Right cardiac atrium (tissue), 5 donors: ENCODE data around the gene KMO. TPM values are rescaled to one million over a fixed set of nuclear protein-coding genes. Genes with fewer than 3 reads are reported as not detected.

Experiments used
- ATAC-seq, 2 donors: fragments of 200-7000 bp; cut with Tn5 transposase; one replicate each; pipeline versions ENCODE4 v1.8.0 to v1.9.1; 2020; ENCODE audit warnings: moderate library complexity in 2 of 2, mild to moderate bottlenecking in 1 of 2
- DNase-seq, 3 donors: peaks; one replicate each; pipeline ENCODE4 v3.0.0-alpha.2; 2020
- H3K27ac ChIP-seq: one replicate; pipeline ENCODE4 v1.5.1; 2013; ENCODE audit warnings: mild to moderate bottlenecking, low read length, control low read depth, moderate library complexity
- H3K27me3 ChIP-seq: one replicate; pipeline ENCODE4 v1.6.1; 2013; ENCODE audit not compliant: control insufficient read depth, insufficient read depth
- H3K4me1 ChIP-seq: one replicate; pipeline ENCODE4 v1.6.1; 2013; ENCODE audit warnings: low read length; ENCODE audit not compliant: control insufficient read depth, insufficient read depth
- H3K4me3 ChIP-seq: one replicate; pipeline ENCODE4 v1.5.1; 2013; ENCODE audit warnings: low read length, control low read depth
- H3K9me3 ChIP-seq: one replicate; pipeline ENCODE4 v1.6.1; 2013; ENCODE audit warnings: low read length; ENCODE audit not compliant: control insufficient read depth
- WGBS: extraction: QIAGEN DNeasy Blood & Tissue Kit; methylation state at CpG from one replicate; pipeline ENCODE4 v1.1.7; 2013; 5-methylcytosine and 5-hydroxymethylcytosine counted together
- intact Hi-C, 4 donors: fragments of 100-400 bp; cut with DNase I; formaldehyde crosslinking; loops; one replicate each; pipeline versions ENCODE4 v1.11.0 to v1.14.0; 2022 to 2023
- polyA plus RNA-seq: library from polyadenylated mRNA; stranded (reverse); fragments of 200-250 nt; gene quantifications from one replicate; pipeline ENCODE4 v1.2.3, GENCODE V29; 2013
- total RNA-seq, 4 donors: library from RNA; stranded (reverse); fragmentation: NEBNext Ultra II Directional; extraction: Animal tissue kit (Norgen Biotek cat#: 25700); gene quantifications; one replicate each; pipeline ENCODE4 v1.2.1, GENCODE V29; 2021
- donor health status: healthy with polysubstance abuse.
- donor health status: DM: no; HTN: yes; CAD: no.
- donor health status: DM: no; HTN: no; CAD: no.
- donor health status: DM: no; HTN: yes; CAD: no; lungs with severe emphysema.
- donor health status: DM: yes; HTN: yes; CAD: no.

KMO gene
- total and polyA plus RNA-seq, 5 donors, result 0.29 to 1.5 (median 0.65) TPM

DNA sequence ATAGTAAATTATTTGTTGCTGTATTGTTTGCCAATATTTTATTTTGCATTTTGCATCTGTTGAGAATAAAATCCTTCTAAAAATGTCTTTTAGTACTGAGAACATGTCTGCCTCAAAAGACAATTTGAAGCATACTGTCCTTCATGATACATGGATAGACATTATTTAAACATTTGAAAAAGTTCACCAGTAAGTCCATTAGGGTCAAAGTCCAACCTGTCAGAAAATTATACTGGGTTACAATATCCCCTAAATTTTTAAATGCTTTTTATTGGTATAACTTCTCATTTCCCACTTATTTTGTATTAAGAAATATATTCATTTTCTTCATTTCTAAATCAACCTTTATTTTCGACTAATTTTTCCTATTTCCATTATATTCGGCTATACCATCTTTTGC lies 98.7 kb downstream of the KMO start:
- H3K9me3 ChIP-seq, result no peaks in the 10 kb centered on the region
- no peak overlapping the region for H3K4me3 ChIP-seq
- intact Hi-C loops, result no loop called here
- no peak overlapping the region for H3K27ac ChIP-seq
- no peak for DNase-seq
- no peaks in the 10 kb centered on the region for H3K27me3 ChIP-seq
- ATAC-seq, result no peak
- 97% methylated on average over 2 of the region's 2 CpGs for WGBS
- no peaks in the 10 kb centered on the region for H3K4me1 ChIP-seq

DNA sequence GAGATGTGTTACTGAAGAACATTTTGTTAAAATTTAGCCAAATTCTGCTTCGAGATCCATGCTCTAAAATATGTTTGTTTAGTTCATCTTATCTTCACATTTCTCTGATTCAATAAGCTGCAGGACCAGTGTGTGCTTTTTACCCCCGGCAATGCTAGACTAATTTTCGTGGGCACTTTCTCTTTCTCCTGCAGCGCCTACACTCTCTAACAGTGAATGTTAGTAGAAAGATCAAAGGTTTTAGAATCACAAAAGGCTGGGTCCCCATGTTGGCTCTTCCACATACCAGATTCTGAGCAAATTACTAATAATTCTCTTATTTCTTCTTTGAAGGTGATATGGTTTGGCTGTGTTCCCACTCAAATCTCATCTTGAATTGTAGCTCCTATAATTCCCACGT lies 99.5 kb downstream of the KMO start:
- Histone ChIP-seq H3K27me3 (no peaks in the 10 kb centered on the region), H3K4me1 (no peaks in the 10 kb centered on the region), H3K4me3 (no peak overlapping the region), H3K9me3 (no peaks in the 10 kb centered on the region), H3K27ac (no peak overlapping the region)
- no peak for ATAC-seq
- WGBS, result 82% methylated on average over 5 of the region's 5 CpGs
- intact Hi-C loops, result no loop called here
- DNase-seq, result no peak

DNA sequence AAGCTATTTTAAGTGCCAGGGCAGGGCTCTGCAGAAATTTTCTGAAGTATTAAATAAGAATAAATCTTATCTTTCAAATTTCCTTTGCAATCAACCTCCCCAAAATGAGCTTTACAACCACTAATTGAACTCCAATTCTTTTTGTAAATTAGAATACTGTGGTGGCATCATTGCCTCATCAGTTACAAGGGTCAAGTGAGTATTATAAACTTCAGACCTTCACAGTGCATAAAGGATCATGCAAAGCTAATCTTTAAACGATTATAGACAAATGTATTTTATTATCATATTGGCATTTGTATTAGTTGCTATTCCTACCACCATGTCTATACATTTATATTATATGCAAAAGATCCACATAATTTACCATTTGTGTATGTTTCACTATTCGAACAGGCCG lies 100.8 kb downstream of the KMO start:
- H3K9me3 ChIP-seq, result no peaks in the 10 kb centered on the region
- intact Hi-C loops, result no loop called here
- no peaks in the 10 kb centered on the region for H3K27me3 ChIP-seq
- DNase-seq (no peak), ATAC-seq (no peak)
- H3K4me1 ChIP-seq, result no peaks in the 10 kb centered on the region
- 92% methylated on average over 3 of the region's 3 CpGs for WGBS
- no peak overlapping the region for H3K4me3 ChIP-seq
- H3K27ac ChIP-seq, result no peak overlapping the region

DNA sequence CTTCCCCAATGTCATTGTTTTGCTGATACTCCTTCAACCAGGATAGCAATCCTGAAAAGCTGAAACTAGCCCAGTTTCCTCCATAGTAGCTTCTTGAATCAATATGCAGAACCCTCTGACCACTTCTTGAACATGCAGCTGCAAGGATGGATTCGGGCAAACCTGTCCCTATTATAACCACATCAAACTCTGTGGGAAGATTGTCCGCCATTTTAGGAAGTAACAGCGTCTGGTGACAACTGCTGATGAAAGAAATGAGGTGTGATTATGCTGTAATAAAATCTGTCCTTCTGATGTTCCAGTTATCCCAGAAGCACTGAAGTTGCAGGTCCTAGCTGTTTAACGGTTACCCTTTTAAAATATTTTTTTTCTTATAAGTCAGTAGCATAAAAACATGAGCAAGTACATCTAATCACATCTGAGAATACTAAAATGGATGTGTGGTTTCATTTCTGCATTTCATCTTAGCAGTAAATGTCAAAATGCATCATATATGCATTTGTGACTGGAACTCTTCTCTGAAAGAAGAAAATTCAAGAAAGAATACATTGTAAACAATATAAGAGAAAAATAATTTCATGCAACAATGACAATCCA lies 103.5 kb downstream of the KMO start:
- Histone ChIP-seq H3K27ac (no peak overlapping the region), H3K27me3 (no peaks in the 10 kb centered on the region), H3K9me3 (no peaks in the 10 kb centered on the region), H3K4me1 (no peaks in the 10 kb centered on the region), H3K4me3 (no peak overlapping the region)
- WGBS, result 92% methylated on average over 4 of the region's 4 CpGs
- intact Hi-C loops, result no loop called here
- DNase-seq, result no peak
- no peak for ATAC-seq

DNA sequence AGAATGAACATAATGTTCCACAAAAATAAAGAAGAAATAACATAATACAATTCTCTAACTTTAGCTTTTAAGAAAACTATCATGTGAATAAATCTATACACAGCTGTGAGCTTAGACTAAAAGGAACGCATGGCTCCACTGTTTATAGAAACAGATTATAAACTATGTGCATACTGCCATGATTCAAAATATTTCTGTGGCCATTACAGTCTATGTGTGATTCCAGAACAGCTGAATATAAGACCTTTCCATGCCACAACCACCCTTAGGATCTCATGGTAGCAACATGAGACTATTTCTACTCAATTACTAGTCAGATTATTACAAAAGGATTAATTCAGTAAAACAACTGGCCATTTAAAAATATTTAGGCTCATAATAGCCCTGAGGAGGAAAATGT lies 104.1 kb downstream of the KMO start:
- H3K9me3 ChIP-seq, result no peaks in the 10 kb centered on the region
- H3K4me3 ChIP-seq, result no peak overlapping the region
- no peak overlapping the region for H3K27ac ChIP-seq
- H3K27me3 ChIP-seq, result no peaks in the 10 kb centered on the region
- ATAC-seq, result no peak
- intact Hi-C loops, result no loop called here
- no peaks in the 10 kb centered on the region for H3K4me1 ChIP-seq
- DNase-seq, result no peak
- WGBS, result 71% methylated on average over 1 of the region's 1 CpG

DNA sequence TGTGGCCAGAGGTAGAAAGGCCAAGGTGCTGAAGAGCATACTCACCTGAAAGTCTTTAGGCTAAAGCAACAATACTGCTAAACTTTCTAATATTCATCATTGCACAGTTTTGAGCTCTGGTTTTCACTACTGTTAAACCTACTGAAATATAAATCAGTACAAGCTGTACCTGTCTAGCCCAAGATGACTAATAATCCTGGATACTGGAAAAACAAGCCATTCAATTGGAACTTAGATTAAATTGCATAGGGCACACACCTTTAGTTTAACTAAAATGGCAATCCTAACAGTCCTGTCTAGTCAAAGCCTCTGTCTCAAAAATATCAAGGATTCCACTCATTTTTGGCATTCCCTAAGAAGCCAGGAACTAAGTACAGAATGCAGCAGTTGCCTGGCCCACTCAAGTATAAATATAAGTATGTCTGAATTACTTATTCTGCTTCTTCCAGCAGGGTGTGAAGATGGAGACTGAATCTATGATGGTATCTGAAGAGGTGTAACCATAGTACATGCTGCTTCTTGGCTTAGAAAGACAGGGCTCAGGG lies 104.9 kb downstream of the KMO start:
- Histone ChIP-seq H3K4me3 (no peak overlapping the region), H3K27me3 (no peaks in the 10 kb centered on the region), H3K4me1 (no peaks in the 10 kb centered on the region), H3K27ac (no peak overlapping the region), H3K9me3 (no peaks in the 10 kb centered on the region)
- DNase-seq (no peak), ATAC-seq (no peak)
- intact Hi-C loops, result no loop called here

DNA sequence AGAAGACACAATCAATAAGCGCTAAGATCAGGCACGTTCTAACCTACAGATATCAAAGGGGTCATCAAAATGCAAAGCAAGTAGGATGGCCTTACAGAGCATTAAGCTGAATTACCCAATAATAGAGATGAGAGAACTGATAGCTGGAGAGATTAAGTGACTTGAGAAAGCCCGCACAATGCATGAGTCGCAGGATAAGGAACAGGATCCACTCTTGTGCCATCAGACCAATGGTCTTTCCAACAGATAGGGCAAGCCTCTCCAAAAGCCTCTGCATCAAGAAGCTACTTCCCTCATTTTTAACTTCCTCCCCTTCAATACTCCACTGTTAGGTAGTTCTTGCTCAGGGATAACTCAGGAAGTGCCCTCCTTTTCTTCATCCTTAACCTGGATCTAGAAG lies 105.4 kb downstream of the KMO start:
- intact Hi-C loops, result no loop called here
- Histone ChIP-seq H3K4me3 (no peak overlapping the region), H3K4me1 (no peaks in the 10 kb centered on the region), H3K27me3 (no peaks in the 10 kb centered on the region), H3K9me3 (no peaks in the 10 kb centered on the region), H3K27ac (no peak overlapping the region)
- 85% methylated on average over 4 of the region's 4 CpGs for whole genome bisulfite sequencing
- DNase-seq (no peak), ATAC-seq (no peak)

DNA sequence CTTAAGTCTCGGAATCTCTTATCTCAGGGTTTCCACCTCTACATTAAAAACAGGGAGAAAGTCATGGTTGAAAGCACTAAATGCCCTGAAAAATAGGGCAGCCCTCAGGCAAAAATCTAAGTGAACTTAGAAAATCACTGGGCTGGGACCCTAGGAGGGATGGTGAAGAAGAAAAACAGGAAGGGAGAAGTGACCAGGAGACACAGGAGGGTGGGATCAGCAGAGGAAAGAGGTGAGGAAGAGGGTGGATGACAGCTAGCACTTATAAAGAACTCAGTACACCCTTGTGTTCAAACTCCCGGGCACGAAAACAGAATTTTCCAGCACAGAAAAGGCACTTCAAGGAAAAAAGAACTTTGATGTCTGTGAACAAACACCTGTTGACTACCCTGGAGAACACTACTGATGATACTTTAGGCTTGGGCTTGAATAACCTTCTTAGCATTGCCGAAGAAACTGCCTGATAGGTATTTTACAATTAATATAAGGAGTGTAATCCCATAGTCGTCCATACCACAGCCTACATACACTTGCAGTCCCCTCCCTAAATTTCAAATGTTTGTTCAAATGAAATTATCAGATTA lies 106.0 kb downstream of the KMO start:
- no peaks in the 10 kb centered on the region for H3K4me1 ChIP-seq
- no peaks in the 10 kb centered on the region for H3K9me3 ChIP-seq
- H3K4me3 ChIP-seq, result no peak overlapping the region
- 68% methylated on average over 5 of the region's 5 CpGs for WGBS
- intact Hi-C loops, result no loop called here
- ATAC-seq (no peak), DNase-seq (no peak)
- H3K27ac ChIP-seq, result no peak overlapping the region
- H3K27me3 ChIP-seq, result no peaks in the 10 kb centered on the region

DNA sequence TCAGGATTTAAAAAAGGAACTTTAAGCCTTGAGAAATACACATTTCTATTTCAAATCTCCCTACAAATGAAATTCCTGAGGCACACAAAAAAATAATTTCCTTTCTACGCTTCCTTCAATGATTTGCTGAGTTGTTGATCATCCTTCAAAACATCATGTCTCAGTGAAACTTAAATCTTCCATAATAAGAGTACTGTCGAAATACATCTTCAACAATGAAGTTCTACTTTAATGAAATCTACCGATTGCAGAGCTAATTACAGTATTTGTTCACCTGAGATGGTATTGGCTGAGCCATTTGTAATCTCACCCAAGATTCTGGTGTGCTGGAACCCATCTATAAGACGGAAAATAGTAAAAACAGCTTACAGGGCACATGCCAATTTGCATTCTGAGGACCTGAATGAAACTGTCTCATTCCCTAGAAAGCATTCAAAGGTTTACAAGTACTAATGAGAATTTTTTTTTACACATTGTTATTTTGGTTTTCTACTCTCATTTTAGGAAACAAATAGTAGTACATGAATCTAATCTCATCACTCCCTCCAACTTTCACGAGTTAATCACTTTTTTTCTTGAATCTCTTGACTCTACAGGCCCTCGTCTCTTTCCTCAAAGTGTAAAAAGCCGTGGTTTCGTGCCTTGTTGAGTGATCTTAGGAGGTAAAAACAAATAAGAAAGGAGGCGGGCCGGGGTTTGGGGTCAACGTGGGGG lies 106.9 kb downstream of the KMO start:
- H3K27ac ChIP-seq, result no peak overlapping the region
- ATAC-seq, result no peak
- WGBS, result 14% methylated on average over 11 of the region's 11 CpGs
- H3K4me3 ChIP-seq, result peak overlapping the region; percentile 86
- no peaks in the 10 kb centered on the region for H3K4me1 ChIP-seq
- no peaks in the 10 kb centered on the region for H3K9me3 ChIP-seq
- no peak for DNase-seq
- intact Hi-C loops, result no loop called here
- no peaks in the 10 kb centered on the region for H3K27me3 ChIP-seq

DNA sequence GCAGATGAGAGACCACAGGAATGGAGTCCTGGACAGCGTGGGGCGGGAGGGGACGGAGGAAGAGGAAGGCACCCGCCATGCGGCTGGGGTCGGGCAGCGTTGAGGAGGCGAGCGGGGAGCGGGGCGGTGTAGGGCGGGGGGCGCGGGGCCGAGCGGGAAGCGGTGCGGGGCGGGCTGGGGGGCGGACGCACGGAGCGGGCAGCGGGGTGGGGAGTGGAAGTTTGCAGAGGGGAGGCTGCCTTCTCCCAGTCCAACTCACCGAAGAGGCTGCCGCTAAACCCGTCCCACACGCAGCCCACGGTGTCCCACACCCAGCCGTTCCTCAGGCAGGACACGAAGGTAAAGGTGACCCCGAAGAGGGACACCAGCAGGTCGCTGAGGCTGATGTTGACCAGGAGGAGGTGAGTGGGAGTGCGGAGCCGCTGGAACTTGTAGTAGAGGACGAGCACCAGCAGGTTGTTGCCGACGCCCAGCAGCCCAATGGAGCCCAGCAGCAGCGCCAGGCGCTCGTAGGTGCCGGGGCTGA lies 107.5 kb downstream of the KMO start:
- peak overlapping the region; percentile 61 for H3K27ac ChIP-seq
- WGBS, result 1% methylated on average over 42 of the region's 42 CpGs
- H3K4me3 ChIP-seq, result peak overlapping the region; percentile 86
- ATAC-seq (peak; percentile 19 to 22), DNase-seq (peak in 2 of 3 donors; percentile 25 to 72)
- no peaks in the 10 kb centered on the region for H3K9me3 ChIP-seq
- intact Hi-C loops, result no loop called here
- no peaks in the 10 kb centered on the region for H3K4me1 ChIP-seq
- H3K27me3 ChIP-seq, result no peaks in the 10 kb centered on the region

DNA sequence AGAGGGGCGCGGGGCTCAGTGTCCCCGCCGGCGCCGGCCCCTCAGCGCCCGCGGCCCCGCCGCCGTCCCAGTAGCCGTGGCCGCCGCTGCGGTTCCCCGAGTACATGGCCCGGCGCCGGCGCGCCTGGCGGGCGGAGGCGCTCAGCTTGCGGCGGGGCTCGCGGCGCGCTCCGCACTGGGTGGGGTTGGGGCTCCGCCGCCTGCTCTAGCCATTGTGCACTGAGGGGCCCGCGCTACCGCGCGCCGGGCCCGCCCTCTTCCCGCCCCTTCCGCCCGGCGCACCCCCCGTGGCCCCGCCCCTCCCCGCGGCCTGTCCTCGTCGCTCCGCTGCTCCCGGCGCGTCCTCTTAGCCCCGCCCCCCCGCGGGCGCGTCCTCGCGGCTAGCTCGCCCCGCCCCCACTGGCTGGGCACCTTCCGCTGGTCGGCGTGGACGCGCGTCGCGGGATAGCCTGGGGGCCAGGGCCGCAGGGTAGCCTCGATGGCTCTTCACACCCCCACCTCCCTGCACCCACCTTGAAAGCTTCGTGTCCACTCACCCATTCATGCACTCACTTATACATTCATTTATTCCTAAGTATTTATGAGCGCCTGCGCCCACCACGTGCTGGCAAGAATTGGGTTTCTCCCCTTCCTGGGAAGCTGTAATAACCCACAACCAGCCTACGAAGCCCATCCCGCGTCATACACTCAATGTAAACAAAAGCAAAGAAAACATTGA lies 108.1 kb downstream of the KMO start, which contains the start of the genes CHML and OPN3:
CHML (minus strand) TSS at position 221 of the 718 bp plus-strand sequence. CDS start 4,603 bp downstream, outside the sequence.
OPN3 (minus strand) TSS at position 221 of the 718 bp plus-strand sequence; CDS start at position 106, 115 bp downstream.
- Histone ChIP-seq H3K4me1 (no peaks in the 10 kb centered on the region), H3K27ac (peak within 1 kb of the TSS; percentile 61), H3K9me3 (no peaks in the 10 kb centered on the region), H3K27me3 (no peaks in the 10 kb centered on the region), H3K4me3 (peak within 1 kb of the TSS; percentile 86)
- ATAC-seq (peak; percentile 100), DNase-seq (peak; percentile 95 to 99 (median 98))
- intact Hi-C loops, result no loop called here
- WGBS, result 5% methylated on average over 81 of the region's 81 CpGs
